Epithelial cell of prostate (primary cell): Measurements from ENCODE around the gene KCNG2.

ENCODE experiments used
- DNase-seq: peaks from one replicate; pipeline ENCODE4 v3.0.0-alpha.2; 2011; ENCODE audit warnings: low read depth, low spot score
- H3K27ac ChIP-seq: fragments of 450-650 bp; 2 replicates; pipeline ENCODE4 v1.5.1; 2017; ENCODE audit warnings: mild to moderate bottlenecking

The KCNG2 gene

DNA sequence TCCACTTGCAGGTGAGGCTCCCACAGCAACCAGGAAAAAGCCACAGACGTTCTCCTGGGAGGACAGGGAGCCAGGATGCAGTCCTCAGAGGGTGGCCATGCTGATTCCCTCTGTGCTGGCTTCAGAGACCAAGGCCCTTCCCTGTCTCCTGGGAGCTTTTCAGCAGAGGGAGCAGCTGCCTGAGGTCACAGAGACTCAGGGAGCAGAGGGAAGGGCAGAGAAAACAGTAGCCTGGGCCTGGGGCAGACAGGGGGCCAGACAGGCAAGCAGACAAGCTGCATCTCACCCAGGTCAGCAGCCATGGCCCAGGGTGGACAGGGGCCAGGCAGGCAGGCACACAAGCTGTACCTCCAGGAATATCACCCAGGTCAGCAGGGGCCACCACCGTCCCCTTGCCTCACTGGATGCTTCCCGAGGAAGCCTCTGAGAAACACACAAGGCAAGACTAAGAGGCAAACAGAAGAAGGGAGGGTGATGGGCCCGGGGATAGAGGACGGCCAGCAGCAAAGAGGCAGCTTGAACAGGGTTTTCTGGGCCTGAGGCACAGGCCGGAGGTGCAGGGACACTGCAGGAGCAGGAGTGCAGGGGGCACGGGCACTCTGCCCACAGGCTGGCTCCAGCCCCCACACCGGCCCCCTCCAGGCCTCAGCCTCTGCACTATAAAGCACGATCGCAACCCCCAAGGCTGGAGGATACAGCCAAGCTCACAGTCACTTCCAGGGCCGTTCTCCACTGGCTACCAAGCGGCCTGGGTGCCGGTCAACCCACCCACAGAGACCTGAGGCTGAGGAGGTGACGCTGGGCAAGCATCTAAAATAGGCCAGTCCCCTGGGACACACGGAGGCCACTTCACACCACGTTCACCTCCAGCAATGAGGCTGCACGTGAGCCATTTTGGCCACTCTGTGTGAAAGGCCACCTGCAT lies 147.6 kb downstream of the KCNG2 start:
- no peak for DNase-seq
- no peak overlapping the region for H3K27ac ChIP-seq

DNA sequence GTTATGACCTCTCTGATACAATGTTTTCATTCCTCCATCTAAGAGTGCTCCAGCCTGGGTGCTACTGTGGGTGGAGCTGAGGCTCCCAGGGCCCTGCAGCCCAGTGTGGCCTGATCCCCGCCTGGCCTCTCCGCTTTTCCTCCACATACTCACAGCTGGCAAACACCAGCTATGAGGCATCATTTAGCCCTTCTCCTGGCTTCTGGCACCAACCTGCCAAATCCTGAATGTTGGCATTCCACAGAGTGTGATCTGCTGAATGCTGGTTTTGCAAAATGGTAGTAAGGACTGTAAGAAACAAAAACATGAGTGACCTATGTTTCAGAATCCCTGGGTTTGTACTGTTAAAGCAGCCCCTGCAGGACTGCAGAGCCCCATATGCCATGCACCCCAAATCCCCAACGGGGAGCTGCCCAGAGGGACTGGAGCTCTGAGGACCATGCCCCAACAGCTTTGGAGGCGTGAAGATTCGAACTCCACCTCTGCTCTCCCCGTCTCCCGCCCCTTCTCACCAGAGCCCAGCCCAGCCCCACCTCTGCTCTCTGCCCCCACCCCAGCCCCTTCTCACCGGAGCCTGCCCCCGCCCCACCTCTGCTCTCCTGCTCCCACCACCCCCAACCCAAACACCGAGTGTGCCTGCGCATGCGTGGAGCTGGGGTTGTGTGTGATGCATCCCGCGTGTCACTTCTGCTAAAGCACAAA lies 149.5 kb downstream of the KCNG2 start:
- DNase-seq: peak; percentile 60
- peak overlapping the region; percentile 23 for H3K27ac ChIP-seq

DNA sequence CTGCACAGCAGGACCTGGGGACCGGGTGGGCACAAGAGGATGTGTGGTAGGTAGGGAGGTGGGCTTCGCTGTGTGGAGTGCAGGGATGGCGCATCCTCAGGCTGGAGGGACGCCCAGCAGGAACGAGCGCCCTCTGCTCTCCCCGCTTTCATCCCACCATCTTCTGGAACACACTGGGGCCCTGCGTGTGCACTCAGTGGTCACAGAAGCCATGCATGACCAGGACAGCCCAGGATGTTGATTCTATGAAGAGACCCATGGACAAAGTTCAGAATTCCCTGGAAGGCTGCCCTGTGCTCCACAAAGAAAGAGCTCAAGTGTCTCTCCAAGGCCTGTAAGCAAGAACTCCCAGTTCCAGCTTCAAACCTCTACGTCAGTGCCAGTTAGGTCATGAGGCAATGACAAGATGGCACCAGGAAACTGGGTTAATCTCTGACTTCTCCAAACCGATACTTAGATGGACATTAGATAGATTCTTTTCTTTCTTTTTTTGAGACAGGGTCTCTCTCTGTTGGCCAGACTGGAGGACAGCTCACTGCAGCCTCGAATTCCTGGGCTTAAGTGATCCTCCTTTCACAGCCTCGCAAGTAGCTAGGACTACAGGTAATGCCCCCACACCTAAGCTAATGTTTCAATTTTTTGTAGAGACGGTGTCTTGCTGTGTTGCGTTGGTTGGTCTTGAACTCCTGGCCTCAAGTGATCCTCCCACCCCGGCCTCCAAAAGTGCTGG lies 150.3 kb downstream of the KCNG2 start:
- DNase-seq: no peak
- no peak overlapping the region for H3K27ac ChIP-seq

DNA sequence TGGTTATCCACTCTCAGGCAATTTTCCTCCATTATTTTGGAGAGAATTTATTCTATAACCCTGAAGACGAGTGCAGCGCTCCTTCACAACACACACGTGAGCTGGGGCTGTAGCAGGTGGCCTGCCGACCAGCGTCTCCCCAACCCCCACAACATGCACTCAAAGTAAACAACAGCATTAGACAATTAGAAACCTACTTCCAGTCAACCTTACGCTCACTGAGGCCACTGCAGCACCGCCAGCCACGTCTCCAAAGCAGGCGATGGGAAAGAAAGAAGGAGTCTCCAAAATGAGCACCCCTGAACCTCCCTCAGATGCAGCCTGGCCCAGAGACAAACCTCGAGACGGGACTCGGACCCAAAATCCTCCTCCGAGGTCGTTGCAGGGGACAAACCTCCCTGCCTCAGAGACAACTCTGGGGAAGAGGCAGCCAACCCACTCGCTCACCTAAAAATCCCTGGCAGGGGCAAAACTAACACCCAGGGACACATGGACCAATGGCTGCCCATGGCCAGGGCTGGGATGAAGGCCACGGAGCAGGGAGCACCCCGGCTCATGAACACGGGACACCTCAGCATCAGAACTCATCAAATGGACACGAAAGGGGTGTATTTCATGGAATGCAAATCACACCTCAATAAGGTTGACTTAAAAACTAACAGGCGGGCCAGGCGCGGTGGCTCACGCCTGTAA lies 151.1 kb downstream of the KCNG2 start:
- no peak overlapping the region for H3K27ac ChIP-seq
- no peak for DNase-seq
